ENCODE data around the gene NT5M. TPM values are rescaled to one million over a fixed set of nuclear protein-coding genes. Genes with fewer than 3 reads are reported as not detected.

NT5M gene
- total RNA-seq, 1 donor from 2014 or later, result 4.6 TPM

GRCh38 chr17:17356149-17356930 lies 53.2 kb downstream of the NT5M start:
- TF ChIP-seq, protein P1, sequence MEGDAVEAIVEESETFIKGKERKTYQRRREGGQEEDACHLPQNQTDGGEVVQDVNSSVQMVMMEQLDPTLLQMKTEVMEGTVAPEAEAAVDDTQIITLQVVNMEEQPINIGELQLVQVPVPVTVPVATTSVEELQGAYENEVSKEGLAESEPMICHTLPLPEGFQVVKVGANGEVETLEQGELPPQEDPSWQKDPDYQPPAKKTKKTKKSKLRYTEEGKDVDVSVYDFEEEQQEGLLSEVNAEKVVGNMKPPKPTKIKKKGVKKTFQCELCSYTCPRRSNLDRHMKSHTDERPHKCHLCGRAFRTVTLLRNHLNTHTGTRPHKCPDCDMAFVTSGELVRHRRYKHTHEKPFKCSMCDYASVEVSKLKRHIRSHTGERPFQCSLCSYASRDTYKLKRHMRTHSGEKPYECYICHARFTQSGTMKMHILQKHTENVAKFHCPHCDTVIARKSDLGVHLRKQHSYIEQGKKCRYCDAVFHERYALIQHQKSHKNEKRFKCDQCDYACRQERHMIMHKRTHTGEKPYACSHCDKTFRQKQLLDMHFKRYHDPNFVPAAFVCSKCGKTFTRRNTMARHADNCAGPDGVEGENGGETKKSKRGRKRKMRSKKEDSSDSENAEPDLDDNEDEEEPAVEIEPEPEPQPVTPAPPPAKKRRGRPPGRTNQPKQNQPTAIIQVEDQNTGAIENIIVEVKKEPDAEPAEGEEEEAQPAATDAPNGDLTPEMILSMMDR (IDR thresholded peaks at IDR 0.05), result peak; percentile 96 to 99 (median 97)
- intact Hi-C loops (cut with DNase I), result loop anchor here (2.0 to 5.0 kb wide), 2 partner anchors 141 to 212 kb away; partner anchors contain the start of gene RASD1

GRCh38 chr17:17356931-17357270 lies 53.7 kb downstream of the NT5M start:
- no peak for DNase-seq (ENCODE audit: low spot score in 2 of 2)
- peaks cover 0 to 3% of the 10 kb centered on the region in 2 donors for H3K9me3 ChIP-seq
- H3K36me3 ChIP-seq, result no peaks in the 10 kb centered on the region
- no peak overlapping the region for H3K27ac ChIP-seq
- intact Hi-C loops (cut with DNase I), result loop anchor here (2.0 to 5.0 kb wide), 2 partner anchors 140 to 212 kb away; partner anchors contain the start of gene RASD1
- TF ChIP-seq, protein P1 (IDR thresholded peaks at IDR 0.05), result no peak
- H3K4me3 ChIP-seq, result no peak overlapping the region
- H3K27me3 ChIP-seq, result no peaks in the 10 kb centered on the region
- H3K4me1 ChIP-seq, result no peaks in the 10 kb centered on the region

More at GRCh38 chr17:17356149-17356930, 53.2 kb downstream of the NT5M start:
- Histone ChIP-seq H3K9me3 (peaks cover 0 to 3% of the 10 kb centered on the region in 2 donors), H3K27ac (no peak overlapping the region), H3K4me1 (no peaks in the 10 kb centered on the region), H3K4me3 (no peak overlapping the region), H3K27me3 (peaks cover 3% of the 10 kb centered on the region), H3K36me3 (no peaks in the 10 kb centered on the region)
- DNase-seq (ENCODE audit: low spot score in 2 of 2), result peak in 1 of 2 donors; percentile 79

DNA sequence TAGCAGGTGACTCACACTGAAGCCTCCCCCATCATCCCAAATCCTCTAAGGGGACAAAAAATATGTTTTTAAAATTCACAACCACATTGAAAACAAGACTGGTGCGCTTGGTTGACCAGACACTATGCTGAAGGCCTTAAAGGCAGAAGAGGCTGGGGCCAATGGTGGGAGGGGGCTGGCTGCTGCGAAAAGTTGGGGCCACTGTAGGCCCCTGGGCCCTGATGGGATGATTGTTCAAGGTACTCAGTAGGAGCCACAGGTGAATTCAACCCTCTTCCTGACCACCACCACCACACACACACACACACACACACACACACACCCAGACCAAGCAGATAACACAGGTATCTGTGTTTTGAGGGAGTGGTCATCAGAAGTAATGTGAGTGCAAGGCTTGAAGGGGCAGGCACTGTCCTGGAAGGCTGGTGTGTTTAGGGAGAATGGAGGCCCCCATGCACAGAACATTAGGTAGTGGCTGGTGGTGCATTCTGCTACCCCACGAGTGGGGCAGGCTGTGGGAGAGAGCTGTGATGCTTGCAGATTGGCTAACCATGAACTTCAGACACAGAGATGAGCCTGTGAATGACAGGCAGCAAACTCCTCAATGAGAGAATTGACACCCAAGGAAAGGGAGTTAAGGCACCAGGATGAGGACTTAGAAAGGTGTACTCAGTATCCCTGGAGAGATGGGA lies 55.0 kb downstream of the NT5M start:
- H3K27me3 ChIP-seq, result no peaks in the 10 kb centered on the region
- H3K27ac ChIP-seq, result no peak overlapping the region
- intact Hi-C loops (cut with DNase I), result loop anchor here (5.0 kb wide), 1 partner anchor 139 kb away; the partner anchor contains the start of gene RASD1
- peaks cover 0 to 3% of the 10 kb centered on the region in 2 donors for H3K9me3 ChIP-seq
- no peak for DNase-seq (ENCODE audit: low spot score in 2 of 2)
- TF ChIP-seq, protein P1 (IDR thresholded peaks at IDR 0.05), result no peak
- no peaks in the 10 kb centered on the region for H3K36me3 ChIP-seq
- H3K4me3 ChIP-seq, result no peak overlapping the region
- H3K4me1 ChIP-seq, result no peaks in the 10 kb centered on the region

DNA sequence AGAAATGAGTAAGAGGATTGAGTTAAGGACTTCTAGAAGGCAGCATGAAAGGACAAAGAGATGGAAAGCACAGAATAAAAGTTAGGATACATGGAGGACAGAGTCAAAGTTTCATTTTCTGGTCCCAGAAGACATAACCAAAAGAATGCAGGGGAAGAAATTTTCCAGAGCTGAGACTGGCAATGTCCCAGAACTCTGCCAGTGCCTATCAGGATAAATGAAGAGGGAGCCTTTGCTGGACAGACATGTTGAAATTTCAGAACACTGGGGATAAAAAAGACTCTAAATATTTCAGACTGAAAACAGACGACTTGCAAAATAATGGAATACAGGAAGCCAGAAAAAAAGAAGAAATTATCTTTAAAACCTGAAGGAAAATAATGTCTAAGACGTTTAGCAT lies 55.7 kb downstream of the NT5M start:
- Histone ChIP-seq H3K27ac (no peak overlapping the region), H3K27me3 (no peaks in the 10 kb centered on the region), H3K4me1 (no peaks in the 10 kb centered on the region), H3K36me3 (no peaks in the 10 kb centered on the region), H3K9me3 (peaks cover 0 to 3% of the 10 kb centered on the region in 2 donors), H3K4me3 (no peak overlapping the region)
- intact Hi-C loops (cut with DNase I), result loop anchor here (5.0 kb wide), 1 partner anchor 138 kb away; the partner anchor contains the start of gene RASD1
- TF ChIP-seq, protein P1 (IDR thresholded peaks at IDR 0.05), result no peak
- no peak for DNase-seq (ENCODE audit: low spot score in 2 of 2)

DNA sequence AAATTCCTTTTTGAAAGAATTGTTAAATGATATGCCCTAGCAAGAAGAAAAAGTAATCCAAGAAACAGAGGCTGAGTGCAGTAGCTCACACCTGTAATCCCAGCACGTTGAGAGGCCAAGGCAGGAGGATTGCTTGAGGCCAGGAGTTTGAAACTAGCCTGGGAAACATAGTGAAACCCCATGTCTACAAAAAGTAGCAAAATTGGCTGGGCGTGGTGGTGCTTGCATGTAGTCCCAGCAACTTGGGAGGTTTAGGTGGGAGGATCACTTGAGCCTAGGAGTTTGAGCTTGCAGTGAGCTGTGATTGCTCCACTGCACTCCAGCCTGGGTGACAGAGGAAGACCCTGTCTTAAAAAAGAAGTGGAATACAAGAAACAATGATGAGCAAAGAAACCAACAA lies 56.1 kb downstream of the NT5M start:
- peak in 1 of 2 donors; percentile 24 for DNase-seq (ENCODE audit: low spot score in 2 of 2)
- intact Hi-C loops (cut with DNase I), result loop anchor here (5.0 kb wide), 1 partner anchor 138 kb away; the partner anchor contains the start of gene RASD1
- TF ChIP-seq, protein P1 (IDR thresholded peaks at IDR 0.05), result no peak

More for the DNA sequence above, 56.1 kb downstream of the NT5M start:
- H3K36me3 ChIP-seq, result no peaks in the 10 kb centered on the region
- H3K4me3 ChIP-seq, result no peak overlapping the region
- no peaks in the 10 kb centered on the region for H3K27me3 ChIP-seq
- H3K9me3 ChIP-seq, result peaks cover 0 to 3% of the 10 kb centered on the region in 2 donors
- H3K27ac ChIP-seq, result no peak overlapping the region
- H3K4me1 ChIP-seq, result no peaks in the 10 kb centered on the region
